GM13976 (cell line): Measurements from ENCODE around the gene CUL7.

Experiments used
- DNase-seq: peaks from one replicate; pipeline ENCODE4 v3.0.0; 2012; ENCODE audit warnings: low spot score
- CTCF ChIP-seq: IDR thresholded peaks from 2 replicates; pipeline ENCODE4 v1.5.1; 2012; ENCODE audit warnings: borderline replicate concordance, mild to moderate bottlenecking; ENCODE audit not compliant: insufficient read depth; ENCODE audit errors: extremely low read depth, missing control alignments, control extremely low read depth
- in situ Hi-C: fragments of 300-500 bp; cut with MboI; formaldehyde crosslinking; loops from one replicate; pipeline ENCODE4 v1.12.0; 2022; ENCODE audit warnings: low sequenced_read_pairs, mixed read lengths, inconsistent platforms; ENCODE audit not compliant: unreplicated experiment

CUL7 gene

DNA sequence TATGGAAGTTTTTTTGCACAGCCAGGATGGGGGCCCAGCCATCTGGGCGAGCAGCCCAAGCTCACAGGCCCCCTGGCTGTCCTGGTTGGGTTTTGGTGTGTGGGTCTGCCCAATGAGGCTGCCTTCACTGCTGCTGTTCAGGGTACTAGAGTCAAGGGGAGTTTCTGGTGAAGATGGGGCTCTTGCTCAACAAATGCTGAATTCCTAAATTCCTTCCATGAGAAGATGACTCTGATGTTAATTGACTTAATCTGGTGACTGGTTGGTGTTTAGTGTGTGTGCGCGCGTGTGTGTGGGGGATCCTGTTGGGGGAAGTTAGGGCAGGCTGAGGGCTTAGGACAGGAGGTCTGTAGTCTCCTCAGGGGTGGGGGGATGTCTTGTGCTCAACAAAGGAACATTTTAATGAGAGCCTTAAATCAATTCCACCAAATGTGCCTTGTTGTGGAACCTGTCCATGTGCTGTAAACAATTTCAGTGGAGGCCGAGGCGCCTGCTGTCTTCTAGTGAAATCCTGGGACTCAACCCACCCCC lies 24.4 kb upstream of the CUL7 start:
- DNase-seq = no peak
- TF ChIP-seq CTCF = no peak
- in situ Hi-C loops = no loop called here

- in situ Hi-C loops = no loop called here
- DNase-seq = no peak
- TF ChIP-seq CTCF = no peak
Measured at GRCh38 chr6:43077333-43077809, 23.7 kb upstream of the CUL7 start.

DNA sequence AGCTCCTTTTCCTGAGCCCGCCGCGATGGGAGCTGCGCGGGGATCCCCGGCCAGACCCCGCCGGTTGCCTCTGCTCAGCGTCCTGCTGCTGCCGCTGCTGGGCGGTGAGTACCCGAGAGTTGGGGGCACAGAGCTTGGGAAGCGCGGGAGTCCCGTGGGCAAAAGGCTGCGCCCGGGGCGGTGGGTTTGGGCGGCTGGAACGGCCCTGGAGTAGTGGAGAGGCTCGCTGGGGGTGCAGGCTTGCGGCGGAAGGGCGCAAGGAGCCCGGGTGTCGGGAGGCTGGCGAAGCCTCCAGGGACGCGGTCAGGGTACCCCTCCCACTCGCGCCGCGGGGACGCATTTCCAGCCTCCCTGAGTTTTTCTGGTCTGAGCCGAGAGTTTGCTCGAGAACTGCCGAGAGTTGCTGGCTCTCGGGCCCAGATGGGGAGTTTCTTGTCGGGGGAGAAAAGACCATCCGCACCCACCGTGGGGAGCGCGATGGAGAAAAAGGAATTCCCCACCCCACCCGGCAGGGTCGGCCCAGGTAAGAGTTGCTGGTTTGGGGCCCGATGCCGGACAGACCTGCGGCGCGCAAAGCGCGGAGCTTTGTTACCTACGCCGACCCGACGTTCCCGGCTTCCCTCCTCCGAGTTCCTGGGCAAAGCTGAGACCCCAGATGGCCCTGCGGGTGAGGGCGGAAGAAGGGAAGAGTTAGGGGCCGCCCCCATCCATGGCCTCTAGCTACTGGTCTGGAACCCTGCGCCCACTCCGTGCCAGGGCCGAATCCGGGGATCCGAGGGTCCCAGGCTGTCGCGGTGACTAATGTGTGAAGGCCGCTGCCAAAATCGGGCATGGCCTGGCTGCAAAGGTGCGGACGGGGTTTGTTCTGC lies 23.0 kb upstream of the CUL7 start:
- in situ Hi-C loops = no loop called here

GRCh38 chr6:43075670-43076463 lies 22.2 kb upstream of the CUL7 start, which contains the start of gene PTK7:
TSS of gene PTK7 (plus strand) at chr6:43076314. CDS start at chr6:43076489, 175 bp downstream.
- DNase-seq = peak; percentile 54
- TF ChIP-seq CTCF = no peak
- in situ Hi-C loops = no loop called here

More for the DNA sequence above, 23.0 kb upstream of the CUL7 start:
- no peak for TF ChIP-seq CTCF
- no peak for DNase-seq

GRCh38 chr6:43074847-43075669 lies 21.4 kb upstream of the CUL7 start:
- TF ChIP-seq CTCF = no peak
- in situ Hi-C loops = no loop called here
- DNase-seq = no peak

DNA sequence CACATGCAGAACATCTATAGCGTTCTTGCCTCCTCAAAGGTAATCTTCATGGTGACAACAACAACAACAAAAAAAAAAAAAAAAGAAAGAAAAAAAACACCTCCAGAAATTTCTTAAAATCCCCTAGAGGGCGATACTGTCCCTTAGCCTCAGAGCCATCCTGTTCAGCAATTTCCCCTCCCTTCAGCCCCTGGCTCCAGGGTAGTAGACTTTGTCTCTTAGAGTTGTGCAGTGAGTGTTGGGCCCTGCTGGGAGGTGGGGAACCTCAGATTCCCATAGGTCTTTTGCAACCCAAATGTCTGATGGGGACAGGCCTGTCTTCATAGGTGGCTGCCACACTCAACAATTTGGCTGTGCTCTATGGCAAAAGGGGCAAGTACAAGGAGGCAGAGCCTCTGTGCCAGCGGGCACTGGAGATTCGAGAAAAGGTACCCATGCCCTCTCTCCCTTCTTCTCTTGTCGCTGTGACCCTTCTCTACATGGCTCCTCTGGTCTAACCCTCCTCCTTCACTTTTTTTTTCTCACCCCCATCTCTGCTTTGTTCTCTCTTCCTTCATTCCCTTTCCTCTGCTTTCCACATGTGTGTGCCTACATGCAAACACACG lies 16.5 kb upstream of the CUL7 start:
- no peak for TF ChIP-seq CTCF
- DNase-seq = peak; percentile 80
- in situ Hi-C loops = no loop called here
